Parathyroid adenoma (tissue), 2 donors: ENCODE results near the gene DDX21.

Source experiments
- H2AFZ ChIP-seq: fragments of 300-600 bp; sonication (generic); one replicate; pipeline ENCODE4 v1.7.0; 2017; ENCODE audit warnings: antibody characterized with exemption, mild to moderate bottlenecking
- H3K27ac ChIP-seq: fragments of 300-600 bp; sonication (generic); one replicate; pipeline ENCODE4 v1.7.0; 2017
- H3K27me3 ChIP-seq: fragments of 300-600 bp; sonication (generic); one replicate; pipeline ENCODE4 v1.7.0; 2017; ENCODE audit warnings: low read length; ENCODE audit not compliant: control insufficient read depth, insufficient read depth
- H3K36me3 ChIP-seq: fragments of 300-600 bp; sonication (generic); one replicate; pipeline ENCODE4 v1.7.0; 2017; ENCODE audit warnings: low read length; ENCODE audit not compliant: control insufficient read depth, insufficient read depth
- H3K4me1 ChIP-seq: fragments of 300-600 bp; sonication (generic); one replicate; pipeline ENCODE4 v1.7.0; 2017; ENCODE audit warnings: control low read depth
- H3K4me2 ChIP-seq: fragments of 300-600 bp; sonication (generic); one replicate; pipeline ENCODE4 v1.7.0; 2017; ENCODE audit warnings: low read length
- H3K4me3 ChIP-seq: fragments of 300-600 bp; sonication (generic); one replicate; pipeline ENCODE4 v1.7.0; 2017; ENCODE audit warnings: low read depth, low read length
- H3K79me2 ChIP-seq: fragments of 300-600 bp; sonication (generic); one replicate; pipeline ENCODE4 v1.7.0; 2017; ENCODE audit warnings: control low read depth
- H3K9ac ChIP-seq: fragments of 300-600 bp; sonication (generic); one replicate; pipeline ENCODE4 v1.7.0; 2017; ENCODE audit warnings: mild to moderate bottlenecking
- H3K9me3 ChIP-seq: fragments of 300-600 bp; sonication (generic); one replicate; pipeline ENCODE4 v1.7.0; 2017; ENCODE audit warnings: low read length; ENCODE audit not compliant: control insufficient read depth
- CTCF ChIP-seq: fragments of 300-600 bp; sonication (generic); IDR thresholded peaks from one replicate; pipeline ENCODE4 v1.7.0; 2017; ENCODE audit warnings: antibody characterized with exemption, mild to moderate bottlenecking
- donor health status: primary hyperparathyroidism.

Gene DDX21

DNA sequence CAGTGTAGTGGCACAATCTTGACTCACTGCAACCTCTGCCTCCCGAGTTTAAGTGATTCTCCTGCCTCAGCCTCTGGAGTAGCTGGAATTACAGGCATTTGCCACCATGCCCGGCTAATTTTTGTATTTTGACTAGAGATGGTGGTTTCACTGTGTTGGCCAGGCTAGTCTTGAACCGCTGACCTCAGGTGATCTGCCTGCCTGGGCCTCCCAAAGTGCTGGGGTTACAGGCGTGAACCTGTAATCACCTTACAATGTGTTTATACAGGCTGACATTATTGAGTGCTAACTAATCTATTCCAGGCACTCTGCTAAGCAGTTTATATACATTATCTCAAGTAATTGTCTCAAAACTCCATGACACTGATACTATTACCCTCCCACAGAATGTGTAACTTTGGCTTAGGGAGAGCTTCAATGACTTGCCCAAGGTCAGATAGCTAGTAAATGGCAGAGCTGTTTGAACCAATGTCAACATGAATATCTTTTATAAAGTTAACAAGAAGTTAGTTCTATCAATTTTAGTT, 69.5 kb downstream of the DDX21 start:
- Histone ChIP-seq H3K9ac (no peak overlapping the region), H3K79me2 (no peaks in the 10 kb centered on the region), H3K36me3 (no peaks in the 10 kb centered on the region), H3K27me3 (no peaks in the 10 kb centered on the region), H3K4me3 (no peak overlapping the region), H3K9me3 (no peaks in the 10 kb centered on the region), H2AFZ (no peak overlapping the region), H3K4me1 (no peaks in the 10 kb centered on the region), H3K4me2 (no peak overlapping the region), H3K27ac (no peak overlapping the region)
- TF ChIP-seq CTCF: no peak

GRCh38 chr10:69033256-69033655, 77.3 kb downstream of the DDX21 start:
- TF ChIP-seq CTCF: no peak
- H3K27ac ChIP-seq: no peak overlapping the region
- no peak overlapping the region for H3K4me2 ChIP-seq
- no peaks in the 10 kb centered on the region for H3K79me2 ChIP-seq
- no peak overlapping the region for H3K4me3 ChIP-seq
- H3K36me3 ChIP-seq: no peaks in the 10 kb centered on the region
- no peak overlapping the region for H3K9ac ChIP-seq
- no peaks in the 10 kb centered on the region for H3K9me3 ChIP-seq
- H3K27me3 ChIP-seq: no peaks in the 10 kb centered on the region
- no peaks in the 10 kb centered on the region for H3K4me1 ChIP-seq
- H2AFZ ChIP-seq: no peak overlapping the region
